ENCODE results near the gene PLPPR2. TPM values are rescaled to one million over a fixed set of nuclear protein-coding genes. Genes with fewer than 3 reads are reported as not detected.
"Not testable (repeated sequence)": the region's sequence is repeated elsewhere in the genome, so short reads cannot be mapped to it uniquely, and the experiment has no call there.

PLPPR2 gene
- total RNA-seq, 1 donor from 2014 or later = 10.6 TPM

GRCh38 chr19:11377756-11378155 lies 22.5 kb downstream of the PLPPR2 start:
- Histone ChIP-seq H3K4me3 (no peak overlapping the region), H3K9me3 (replicated peaks) (no peaks in the 10 kb centered on the region), H3K4me1 (peaks cover 70% of the 10 kb centered on the region), H3K36me3 (no peaks in the 10 kb centered on the region), H3K27ac (replicated peaks) (no peak overlapping the region), H3K27me3 (ENCODE audit: low read depth) (peaks cover 6% of the 10 kb centered on the region)
- no peak for DNase-seq
- intact Hi-C loops (cut with micrococcal nuclease) = no loop called here
- TF ChIP-seq, protein P1, sequence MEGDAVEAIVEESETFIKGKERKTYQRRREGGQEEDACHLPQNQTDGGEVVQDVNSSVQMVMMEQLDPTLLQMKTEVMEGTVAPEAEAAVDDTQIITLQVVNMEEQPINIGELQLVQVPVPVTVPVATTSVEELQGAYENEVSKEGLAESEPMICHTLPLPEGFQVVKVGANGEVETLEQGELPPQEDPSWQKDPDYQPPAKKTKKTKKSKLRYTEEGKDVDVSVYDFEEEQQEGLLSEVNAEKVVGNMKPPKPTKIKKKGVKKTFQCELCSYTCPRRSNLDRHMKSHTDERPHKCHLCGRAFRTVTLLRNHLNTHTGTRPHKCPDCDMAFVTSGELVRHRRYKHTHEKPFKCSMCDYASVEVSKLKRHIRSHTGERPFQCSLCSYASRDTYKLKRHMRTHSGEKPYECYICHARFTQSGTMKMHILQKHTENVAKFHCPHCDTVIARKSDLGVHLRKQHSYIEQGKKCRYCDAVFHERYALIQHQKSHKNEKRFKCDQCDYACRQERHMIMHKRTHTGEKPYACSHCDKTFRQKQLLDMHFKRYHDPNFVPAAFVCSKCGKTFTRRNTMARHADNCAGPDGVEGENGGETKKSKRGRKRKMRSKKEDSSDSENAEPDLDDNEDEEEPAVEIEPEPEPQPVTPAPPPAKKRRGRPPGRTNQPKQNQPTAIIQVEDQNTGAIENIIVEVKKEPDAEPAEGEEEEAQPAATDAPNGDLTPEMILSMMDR (IDR thresholded peaks at IDR 0.05; ENCODE audit: borderline replicate concordance) = no peak

DNA sequence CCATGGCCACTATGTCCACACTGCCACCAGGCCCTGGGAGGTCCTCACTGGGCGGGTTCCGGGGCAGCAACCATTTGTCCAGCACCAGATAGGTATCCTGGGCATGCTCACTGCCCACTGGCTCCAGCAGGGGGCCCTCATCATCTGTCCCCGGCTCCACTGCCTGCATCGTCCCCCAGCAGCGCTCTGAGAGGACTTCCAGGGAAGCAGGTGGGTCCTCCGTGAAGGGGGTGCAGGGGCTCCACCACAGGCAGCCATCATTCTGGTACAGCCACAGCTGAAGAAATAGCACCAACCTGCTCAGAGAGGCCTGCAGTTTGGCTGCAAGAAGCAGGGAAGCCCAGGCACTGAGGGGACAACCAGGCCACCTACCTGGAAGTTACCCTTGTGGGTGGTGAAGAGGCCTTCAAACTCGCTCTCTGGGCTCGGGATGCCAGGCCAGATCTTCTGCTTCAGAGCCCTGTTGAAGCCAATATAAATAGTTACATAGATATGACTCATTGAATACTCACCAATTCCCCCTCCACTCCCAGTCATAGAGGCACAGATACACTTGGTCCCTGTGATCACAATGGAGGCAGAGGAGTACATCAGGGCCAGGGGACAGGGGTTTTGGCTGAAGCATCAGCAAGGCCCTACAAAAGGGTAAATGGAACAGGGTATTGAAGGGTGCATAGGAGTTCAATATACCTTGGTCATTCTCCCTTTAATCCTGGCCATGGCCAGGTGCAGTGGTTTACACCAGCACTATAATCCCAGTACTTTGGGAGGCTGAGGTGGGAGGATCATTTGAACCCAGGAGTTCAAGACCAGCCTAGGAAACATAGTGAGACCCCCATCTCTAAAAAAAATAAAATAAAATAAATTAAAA lies 23.3 kb downstream of the PLPPR2 start:
- H3K4me3 ChIP-seq = no peak overlapping the region
- H3K9me3 ChIP-seq (replicated peaks) = no peaks in the 10 kb centered on the region
- TF ChIP-seq, protein P1 (IDR thresholded peaks at IDR 0.05; ENCODE audit: borderline replicate concordance) = peak; percentile 66
- no peak overlapping the region for H3K27ac ChIP-seq (replicated peaks)
- intact Hi-C loops (cut with micrococcal nuclease) = no loop called here
- peaks cover 13% of the 10 kb centered on the region for H3K27me3 ChIP-seq (ENCODE audit: low read depth)
- peak; percentile 44 for DNase-seq
- H3K4me1 ChIP-seq = peaks cover 77% of the 10 kb centered on the region
- no peaks in the 10 kb centered on the region for H3K36me3 ChIP-seq

DNA sequence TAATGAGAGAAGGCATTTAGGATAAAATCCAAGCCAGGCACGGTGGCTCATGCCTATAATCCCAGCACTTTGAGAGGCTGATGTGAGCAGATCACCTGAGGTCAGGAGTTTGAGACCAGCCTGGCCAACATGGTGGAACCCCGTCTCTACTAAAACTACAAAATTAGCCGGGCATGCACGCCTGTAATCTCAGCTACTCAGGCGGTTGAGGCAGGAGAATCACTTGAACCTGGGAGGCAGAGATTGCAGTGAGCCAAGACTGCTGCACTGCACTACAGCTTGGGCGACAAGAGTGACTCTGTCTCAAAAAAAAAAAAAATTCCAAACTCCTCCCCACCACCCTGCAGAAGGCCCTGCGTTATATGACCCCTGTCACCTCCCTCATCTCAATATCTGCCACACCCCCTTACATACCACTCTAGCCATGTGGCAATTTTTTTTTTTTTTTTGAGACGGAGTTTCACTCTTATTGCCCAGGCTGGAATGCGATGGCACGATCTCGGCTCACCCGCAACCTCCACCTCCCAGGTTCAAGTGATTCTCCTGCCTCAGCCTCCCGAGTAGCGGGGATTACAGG lies 24.1 kb downstream of the PLPPR2 start:
- H3K36me3 ChIP-seq; H3K4me3 ChIP-seq; DNase-seq; intact Hi-C loops (cut with micrococcal nuclease); H3K27ac ChIP-seq (replicated peaks); H3K9me3 ChIP-seq (replicated peaks): not testable (repeated sequence)
- Histone ChIP-seq H3K4me1 (peaks cover 77% of the 10 kb centered on the region), H3K27me3 (ENCODE audit: low read depth) (peaks cover 19% of the 10 kb centered on the region)

DNA sequence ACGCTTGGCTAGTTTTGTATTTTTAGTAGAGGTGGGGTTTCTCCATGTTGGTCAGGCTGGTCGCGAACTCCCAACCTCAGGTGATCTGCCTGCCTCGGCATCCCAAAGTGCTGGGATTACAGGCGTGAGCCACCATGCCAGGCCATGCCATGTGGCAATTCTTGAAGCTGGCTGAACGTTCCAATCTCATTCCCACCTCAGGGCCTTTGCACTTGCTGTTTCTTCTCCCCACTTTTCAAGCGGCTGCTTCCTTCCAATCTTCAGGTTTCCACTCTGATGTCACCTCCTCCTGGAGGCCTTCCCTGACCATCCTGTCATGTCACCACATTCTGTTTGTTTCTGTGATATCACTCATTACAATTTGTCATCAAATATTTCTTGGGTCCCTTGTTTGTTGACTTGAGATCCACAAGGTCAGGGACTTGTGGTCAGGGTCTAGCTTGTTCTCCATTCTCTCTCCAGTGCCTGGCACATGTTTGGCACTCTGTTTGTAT lies 24.7 kb downstream of the PLPPR2 start:
- Histone ChIP-seq H3K27me3 (ENCODE audit: low read depth) (peaks cover 19% of the 10 kb centered on the region), H3K27ac (replicated peaks) (no peak overlapping the region), H3K4me3 (peak overlapping the region; percentile 73), H3K9me3 (replicated peaks) (no peaks in the 10 kb centered on the region), H3K4me1 (peaks cover 79% of the 10 kb centered on the region), H3K36me3 (no peaks in the 10 kb centered on the region)
- TF ChIP-seq, protein P1 (IDR thresholded peaks at IDR 0.05; ENCODE audit: borderline replicate concordance) = no peak
- intact Hi-C loops (cut with micrococcal nuclease) = no loop called here
- no peak for DNase-seq

- intact Hi-C loops (cut with micrococcal nuclease) = no loop called here
Observed at GRCh38 chr19:11380653-11381537, 25.7 kb downstream of the PLPPR2 start.

More at GRCh38 chr19:11380653-11381537, 25.7 kb downstream of the PLPPR2 start:
- H3K36me3 ChIP-seq = no peaks in the 10 kb centered on the region
- H3K27ac ChIP-seq (replicated peaks) = peak overlapping the region; percentile 80
- H3K4me3 ChIP-seq = peak overlapping the region; percentile 73
- DNase-seq = peak; percentile 96
- H3K9me3 ChIP-seq (replicated peaks) = no peaks in the 10 kb centered on the region
- TF ChIP-seq, protein P1 (IDR thresholded peaks at IDR 0.05; ENCODE audit: borderline replicate concordance) = peak; percentile 84
- peaks cover 71% of the 10 kb centered on the region for H3K4me1 ChIP-seq
- peaks cover 19% of the 10 kb centered on the region for H3K27me3 ChIP-seq (ENCODE audit: low read depth)

Data from left ventricle myocardium inferior (tissue), 1 donor.